Measurements from ENCODE around the gene OVAAL.

DNA sequence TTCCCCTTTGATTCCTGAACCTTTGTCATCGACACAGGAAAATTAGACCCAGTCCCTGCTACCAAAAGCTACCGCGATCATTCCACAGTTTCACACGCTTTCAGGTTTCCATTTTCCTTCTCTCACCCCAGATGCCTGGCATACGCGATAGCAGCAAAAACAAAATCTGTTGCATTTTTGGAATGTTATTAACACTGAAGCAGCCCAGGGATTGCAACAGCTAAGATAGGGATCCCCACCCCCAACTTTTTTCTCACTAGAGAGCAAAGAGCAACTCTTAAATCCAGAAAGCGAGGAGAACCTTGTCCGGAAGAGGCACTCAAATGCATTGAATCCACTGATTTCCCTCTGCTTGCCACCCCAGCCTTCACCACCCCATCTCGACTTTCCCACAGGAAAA is 8.9 kb downstream of the OVAAL start:
- no peak for TF ChIP-seq EZH2 (IDR thresholded peaks at IDR 0.05; ENCODE audit: low read depth)
- TF ChIP-seq, protein P1, sequence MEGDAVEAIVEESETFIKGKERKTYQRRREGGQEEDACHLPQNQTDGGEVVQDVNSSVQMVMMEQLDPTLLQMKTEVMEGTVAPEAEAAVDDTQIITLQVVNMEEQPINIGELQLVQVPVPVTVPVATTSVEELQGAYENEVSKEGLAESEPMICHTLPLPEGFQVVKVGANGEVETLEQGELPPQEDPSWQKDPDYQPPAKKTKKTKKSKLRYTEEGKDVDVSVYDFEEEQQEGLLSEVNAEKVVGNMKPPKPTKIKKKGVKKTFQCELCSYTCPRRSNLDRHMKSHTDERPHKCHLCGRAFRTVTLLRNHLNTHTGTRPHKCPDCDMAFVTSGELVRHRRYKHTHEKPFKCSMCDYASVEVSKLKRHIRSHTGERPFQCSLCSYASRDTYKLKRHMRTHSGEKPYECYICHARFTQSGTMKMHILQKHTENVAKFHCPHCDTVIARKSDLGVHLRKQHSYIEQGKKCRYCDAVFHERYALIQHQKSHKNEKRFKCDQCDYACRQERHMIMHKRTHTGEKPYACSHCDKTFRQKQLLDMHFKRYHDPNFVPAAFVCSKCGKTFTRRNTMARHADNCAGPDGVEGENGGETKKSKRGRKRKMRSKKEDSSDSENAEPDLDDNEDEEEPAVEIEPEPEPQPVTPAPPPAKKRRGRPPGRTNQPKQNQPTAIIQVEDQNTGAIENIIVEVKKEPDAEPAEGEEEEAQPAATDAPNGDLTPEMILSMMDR (conservative IDR thresholded peaks at IDR 0.05), result no peak
